ENCODE measurements around the gene TENM4.

Gene TENM4

GRCh38 chr11:79147011-79147410 lies 293.8 kb downstream of the TENM4 start:
- no peak overlapping the region for H3K4me3 ChIP-seq (ENCODE audit: low read depth, low read length)
- no peaks in the 10 kb centered on the region for H3K36me3 ChIP-seq (ENCODE audit: control insufficient read depth, insufficient read depth, low read length)
- H3K9ac ChIP-seq (ENCODE audit: low read depth, low read length) = no peak overlapping the region
- H3K9me3 ChIP-seq (ENCODE audit: control insufficient read depth, insufficient read depth, low read length) = no peaks in the 10 kb centered on the region
- H3K27me3 ChIP-seq (ENCODE audit: control insufficient read depth, insufficient read depth, low read length) = no peaks in the 10 kb centered on the region
- H3K4me1 ChIP-seq (ENCODE audit: control insufficient read depth, insufficient read depth, low read length) = no peaks in the 10 kb centered on the region

- Histone ChIP-seq H3K27me3 (ENCODE audit: control insufficient read depth, insufficient read depth, low read length) (no peaks in the 10 kb centered on the region), H3K9me3 (ENCODE audit: control insufficient read depth, insufficient read depth, low read length) (no peaks in the 10 kb centered on the region), H3K9ac (ENCODE audit: low read depth, low read length) (no peak overlapping the region), H3K4me3 (ENCODE audit: low read depth, low read length) (no peak overlapping the region), H3K4me1 (ENCODE audit: control insufficient read depth, insufficient read depth, low read length) (no peaks in the 10 kb centered on the region), H3K36me3 (ENCODE audit: control insufficient read depth, insufficient read depth, low read length) (no peaks in the 10 kb centered on the region)
Measured at GRCh38 chr11:79139900-79140299, 300.9 kb downstream of the TENM4 start.

GRCh38 chr11:79129702-79130101 lies 311.1 kb downstream of the TENM4 start:
- H3K36me3 ChIP-seq (ENCODE audit: control insufficient read depth, insufficient read depth, low read length) = no peaks in the 10 kb centered on the region
- H3K9me3 ChIP-seq (ENCODE audit: control insufficient read depth, insufficient read depth, low read length) = peaks cover 2% of the 10 kb centered on the region
- H3K4me1 ChIP-seq (ENCODE audit: control insufficient read depth, insufficient read depth, low read length) = no peaks in the 10 kb centered on the region
- H3K27me3 ChIP-seq (ENCODE audit: control insufficient read depth, insufficient read depth, low read length) = no peaks in the 10 kb centered on the region
- H3K9ac ChIP-seq (ENCODE audit: low read depth, low read length) = no peak overlapping the region
- H3K4me3 ChIP-seq (ENCODE audit: low read depth, low read length) = no peak overlapping the region

- H3K36me3 ChIP-seq (ENCODE audit: control insufficient read depth, insufficient read depth, low read length) = no peaks in the 10 kb centered on the region
Measured at GRCh38 chr11:79128291-79128690, 312.5 kb downstream of the TENM4 start.

GRCh38 chr11:79122759-79123158 lies 318.1 kb downstream of the TENM4 start:
- Histone ChIP-seq H3K4me1 (ENCODE audit: control insufficient read depth, insufficient read depth, low read length) (no peaks in the 10 kb centered on the region), H3K9me3 (ENCODE audit: control insufficient read depth, insufficient read depth, low read length) (peaks cover 2% of the 10 kb centered on the region), H3K27me3 (ENCODE audit: control insufficient read depth, insufficient read depth, low read length) (no peaks in the 10 kb centered on the region), H3K4me3 (ENCODE audit: low read depth, low read length) (no peak overlapping the region), H3K36me3 (ENCODE audit: control insufficient read depth, insufficient read depth, low read length) (no peaks in the 10 kb centered on the region), H3K9ac (ENCODE audit: low read depth, low read length) (no peak overlapping the region)

More at GRCh38 chr11:79128291-79128690, 312.5 kb downstream of the TENM4 start:
- no peak overlapping the region for H3K4me3 ChIP-seq (ENCODE audit: low read depth, low read length)
- no peaks in the 10 kb centered on the region for H3K27me3 ChIP-seq (ENCODE audit: control insufficient read depth, insufficient read depth, low read length)
- H3K9ac ChIP-seq (ENCODE audit: low read depth, low read length) = no peak overlapping the region
- peaks cover 2% of the 10 kb centered on the region for H3K9me3 ChIP-seq (ENCODE audit: control insufficient read depth, insufficient read depth, low read length)
- H3K4me1 ChIP-seq (ENCODE audit: control insufficient read depth, insufficient read depth, low read length) = no peaks in the 10 kb centered on the region

GRCh38 chr11:79121351-79121750 lies 319.5 kb downstream of the TENM4 start:
- no peak overlapping the region for H3K4me3 ChIP-seq (ENCODE audit: low read depth, low read length)
- no peaks in the 10 kb centered on the region for H3K27me3 ChIP-seq (ENCODE audit: control insufficient read depth, insufficient read depth, low read length)
- peaks cover 2% of the 10 kb centered on the region for H3K9me3 ChIP-seq (ENCODE audit: control insufficient read depth, insufficient read depth, low read length)
- H3K9ac ChIP-seq (ENCODE audit: low read depth, low read length) = no peak overlapping the region
- H3K36me3 ChIP-seq (ENCODE audit: control insufficient read depth, insufficient read depth, low read length) = no peaks in the 10 kb centered on the region
- H3K4me1 ChIP-seq (ENCODE audit: control insufficient read depth, insufficient read depth, low read length) = no peaks in the 10 kb centered on the region

- H3K4me3 ChIP-seq (ENCODE audit: low read depth, low read length) = no peak overlapping the region
- H3K4me1 ChIP-seq (ENCODE audit: control insufficient read depth, insufficient read depth, low read length) = no peaks in the 10 kb centered on the region
- H3K9me3 ChIP-seq (ENCODE audit: control insufficient read depth, insufficient read depth, low read length) = no peaks in the 10 kb centered on the region
- H3K36me3 ChIP-seq (ENCODE audit: control insufficient read depth, insufficient read depth, low read length) = no peaks in the 10 kb centered on the region
- no peak overlapping the region for H3K9ac ChIP-seq (ENCODE audit: low read depth, low read length)
- H3K27me3 ChIP-seq (ENCODE audit: control insufficient read depth, insufficient read depth, low read length) = no peaks in the 10 kb centered on the region
Measured at GRCh38 chr11:79119491-79120284, 321.1 kb downstream of the TENM4 start.

GRCh38 chr11:79117488-79117887 lies 323.3 kb downstream of the TENM4 start:
- no peaks in the 10 kb centered on the region for H3K36me3 ChIP-seq (ENCODE audit: control insufficient read depth, insufficient read depth, low read length)
- no peaks in the 10 kb centered on the region for H3K9me3 ChIP-seq (ENCODE audit: control insufficient read depth, insufficient read depth, low read length)
- no peak overlapping the region for H3K4me3 ChIP-seq (ENCODE audit: low read depth, low read length)
- H3K4me1 ChIP-seq (ENCODE audit: control insufficient read depth, insufficient read depth, low read length) = no peaks in the 10 kb centered on the region
- H3K9ac ChIP-seq (ENCODE audit: low read depth, low read length) = no peak overlapping the region
- H3K27me3 ChIP-seq (ENCODE audit: control insufficient read depth, insufficient read depth, low read length) = no peaks in the 10 kb centered on the region

GRCh38 chr11:79116600-79116999 lies 324.2 kb downstream of the TENM4 start:
- H3K27me3 ChIP-seq (ENCODE audit: control insufficient read depth, insufficient read depth, low read length) = no peaks in the 10 kb centered on the region
- no peaks in the 10 kb centered on the region for H3K4me1 ChIP-seq (ENCODE audit: control insufficient read depth, insufficient read depth, low read length)
- H3K36me3 ChIP-seq (ENCODE audit: control insufficient read depth, insufficient read depth, low read length) = no peaks in the 10 kb centered on the region
- no peak overlapping the region for H3K4me3 ChIP-seq (ENCODE audit: low read depth, low read length)
- no peak overlapping the region for H3K9ac ChIP-seq (ENCODE audit: low read depth, low read length)
- no peaks in the 10 kb centered on the region for H3K9me3 ChIP-seq (ENCODE audit: control insufficient read depth, insufficient read depth, low read length)

GRCh38 chr11:79113054-79113690 lies 327.7 kb downstream of the TENM4 start:
- Histone ChIP-seq H3K4me3 (ENCODE audit: low read depth, low read length) (no peak overlapping the region), H3K27me3 (ENCODE audit: control insufficient read depth, insufficient read depth, low read length) (no peaks in the 10 kb centered on the region), H3K4me1 (ENCODE audit: control insufficient read depth, insufficient read depth, low read length) (no peaks in the 10 kb centered on the region), H3K9ac (ENCODE audit: low read depth, low read length) (no peak overlapping the region), H3K36me3 (ENCODE audit: control insufficient read depth, insufficient read depth, low read length) (no peaks in the 10 kb centered on the region), H3K9me3 (ENCODE audit: control insufficient read depth, insufficient read depth, low read length) (no peaks in the 10 kb centered on the region)

GRCh38 chr11:79110796-79111195 lies 330.0 kb downstream of the TENM4 start:
- H3K4me3 ChIP-seq (ENCODE audit: low read depth, low read length) = no peak overlapping the region
- H3K27me3 ChIP-seq (ENCODE audit: control insufficient read depth, insufficient read depth, low read length) = no peaks in the 10 kb centered on the region
- H3K36me3 ChIP-seq (ENCODE audit: control insufficient read depth, insufficient read depth, low read length) = no peaks in the 10 kb centered on the region
- no peaks in the 10 kb centered on the region for H3K9me3 ChIP-seq (ENCODE audit: control insufficient read depth, insufficient read depth, low read length)
- H3K4me1 ChIP-seq (ENCODE audit: control insufficient read depth, insufficient read depth, low read length) = no peaks in the 10 kb centered on the region
- H3K9ac ChIP-seq (ENCODE audit: low read depth, low read length) = no peak overlapping the region

- Histone ChIP-seq H3K27me3 (ENCODE audit: control insufficient read depth, insufficient read depth, low read length) (no peaks in the 10 kb centered on the region), H3K9ac (ENCODE audit: low read depth, low read length) (no peak overlapping the region), H3K36me3 (ENCODE audit: control insufficient read depth, insufficient read depth, low read length) (no peaks in the 10 kb centered on the region), H3K9me3 (ENCODE audit: control insufficient read depth, insufficient read depth, low read length) (no peaks in the 10 kb centered on the region), H3K4me3 (ENCODE audit: low read depth, low read length) (no peak overlapping the region), H3K4me1 (ENCODE audit: control insufficient read depth, insufficient read depth, low read length) (no peaks in the 10 kb centered on the region)
Measured at GRCh38 chr11:79110321-79110720, 330.5 kb downstream of the TENM4 start.

Data from iPS-15b (cell line).